ENCODE results near the gene SLC6A18.

DNA sequence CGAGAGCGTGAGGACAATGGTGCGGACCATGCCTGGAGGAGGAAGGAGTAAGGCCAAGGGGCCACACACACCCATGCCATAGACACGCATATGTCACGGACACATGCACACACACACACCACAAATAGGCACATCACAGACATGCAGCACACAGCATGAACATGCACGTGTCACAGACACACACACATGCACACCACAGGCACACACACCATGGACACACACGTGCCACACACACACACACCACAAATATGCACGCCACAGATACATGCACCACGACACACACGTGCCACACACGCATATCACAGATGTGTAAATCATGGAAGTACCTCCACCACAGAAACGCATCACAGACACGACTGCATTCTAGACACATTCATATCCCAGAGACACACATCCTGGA is 53.0 kb downstream of the SLC6A18 start:
- TF ChIP-seq CTCF (IDR thresholded peaks at IDR 0.05), result no peak
- TF ChIP-seq POLR2A (IDR thresholded peaks at IDR 0.05), result no peak

Measured in esophagus squamous epithelium (tissue), 4 donors.